GM12874 (cell line): ENCODE results near the gene CEP164.

ENCODE experiments used
- TF ChIP-seq, protein P1 (sequence below): IDR thresholded peaks from 2 replicates; pipeline ENCODE4 v1.5.1; 2011; ENCODE audit warnings: low read depth, mild to moderate bottlenecking, control low read depth, low read length, moderate library complexity; ENCODE audit not compliant: insufficient read depth

CEP164 gene

DNA sequence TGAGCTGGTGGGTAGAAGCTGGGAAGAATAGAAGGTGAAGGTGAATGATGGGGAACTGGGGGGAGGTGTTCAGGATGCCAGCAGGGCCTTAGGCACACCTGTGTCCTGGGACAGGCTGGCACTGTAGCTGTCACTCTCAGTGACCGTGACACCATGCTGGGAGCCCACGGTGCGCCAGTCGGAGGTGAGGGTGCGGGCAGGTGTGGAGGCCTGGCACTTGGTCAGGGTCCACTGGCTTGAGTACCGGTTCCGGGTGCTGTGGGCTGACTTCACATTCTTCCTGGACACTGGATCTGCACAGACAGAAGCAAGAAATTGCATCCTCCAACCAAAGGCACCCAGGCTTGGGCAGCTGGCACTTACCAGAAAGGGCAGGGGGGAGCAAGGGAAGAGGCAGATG, 103.8 kb downstream of the CEP164 start:
- TF ChIP-seq, protein P1, sequence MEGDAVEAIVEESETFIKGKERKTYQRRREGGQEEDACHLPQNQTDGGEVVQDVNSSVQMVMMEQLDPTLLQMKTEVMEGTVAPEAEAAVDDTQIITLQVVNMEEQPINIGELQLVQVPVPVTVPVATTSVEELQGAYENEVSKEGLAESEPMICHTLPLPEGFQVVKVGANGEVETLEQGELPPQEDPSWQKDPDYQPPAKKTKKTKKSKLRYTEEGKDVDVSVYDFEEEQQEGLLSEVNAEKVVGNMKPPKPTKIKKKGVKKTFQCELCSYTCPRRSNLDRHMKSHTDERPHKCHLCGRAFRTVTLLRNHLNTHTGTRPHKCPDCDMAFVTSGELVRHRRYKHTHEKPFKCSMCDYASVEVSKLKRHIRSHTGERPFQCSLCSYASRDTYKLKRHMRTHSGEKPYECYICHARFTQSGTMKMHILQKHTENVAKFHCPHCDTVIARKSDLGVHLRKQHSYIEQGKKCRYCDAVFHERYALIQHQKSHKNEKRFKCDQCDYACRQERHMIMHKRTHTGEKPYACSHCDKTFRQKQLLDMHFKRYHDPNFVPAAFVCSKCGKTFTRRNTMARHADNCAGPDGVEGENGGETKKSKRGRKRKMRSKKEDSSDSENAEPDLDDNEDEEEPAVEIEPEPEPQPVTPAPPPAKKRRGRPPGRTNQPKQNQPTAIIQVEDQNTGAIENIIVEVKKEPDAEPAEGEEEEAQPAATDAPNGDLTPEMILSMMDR: no peak

DNA sequence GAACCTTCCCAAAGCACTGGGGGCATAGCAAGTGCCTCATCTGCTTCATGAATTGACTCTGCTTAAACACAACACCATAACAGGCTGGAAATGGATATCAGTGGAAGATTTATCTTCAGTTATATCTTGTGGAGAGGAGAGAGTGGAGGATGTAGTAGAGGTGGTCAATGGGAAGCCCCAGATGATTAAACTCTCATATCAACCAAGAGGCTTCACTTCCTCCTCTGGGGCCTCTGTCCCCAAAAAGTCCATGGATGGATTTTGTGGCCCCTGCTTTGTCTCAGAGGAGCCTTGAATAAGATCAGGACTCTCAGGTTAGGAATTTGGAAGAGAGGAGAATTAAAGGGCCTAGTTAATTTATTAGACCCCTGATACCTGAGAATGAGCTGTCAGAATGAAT, 106.1 kb downstream of the CEP164 start:
- TF ChIP-seq, protein P1: no peak

DNA sequence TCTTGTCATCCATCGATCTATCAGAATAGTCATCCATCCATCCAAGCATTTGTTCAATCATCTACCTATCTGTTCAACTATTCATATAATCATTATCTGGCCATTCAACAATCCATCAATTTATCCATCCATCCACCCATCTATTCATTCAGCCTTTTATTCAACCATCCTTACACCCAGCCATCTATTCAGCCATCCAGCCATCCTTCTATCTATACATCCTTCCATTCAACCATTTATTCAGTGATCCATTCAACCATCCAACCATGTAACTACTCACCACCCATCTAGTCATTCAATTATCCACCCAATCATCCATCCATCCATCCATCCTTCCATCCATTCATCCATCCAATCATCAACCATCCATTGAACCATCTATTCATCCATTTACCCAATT, 106.8 kb downstream of the CEP164 start:
- TF ChIP-seq, protein P1: no peak

DNA sequence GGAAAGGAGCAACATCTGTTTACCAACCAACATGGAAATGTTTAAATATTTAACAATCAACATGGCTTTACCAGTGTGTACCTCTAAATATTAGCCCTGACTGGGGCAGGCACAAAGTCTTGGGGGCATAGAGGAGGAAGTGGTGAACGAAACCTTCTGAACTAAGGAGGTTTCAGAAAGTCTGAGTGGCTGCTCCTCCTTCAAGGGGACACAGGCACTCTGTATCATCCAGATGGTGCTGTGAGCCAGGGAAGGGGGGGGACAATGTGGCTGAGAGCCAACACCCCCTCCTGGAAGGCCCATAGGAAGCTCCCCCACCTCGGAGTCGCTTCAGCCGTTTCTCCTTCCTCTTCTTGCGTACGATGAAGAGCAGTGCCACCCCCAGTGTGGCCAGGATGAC, 107.7 kb downstream of the CEP164 start:
- TF ChIP-seq, protein P1: no peak

DNA sequence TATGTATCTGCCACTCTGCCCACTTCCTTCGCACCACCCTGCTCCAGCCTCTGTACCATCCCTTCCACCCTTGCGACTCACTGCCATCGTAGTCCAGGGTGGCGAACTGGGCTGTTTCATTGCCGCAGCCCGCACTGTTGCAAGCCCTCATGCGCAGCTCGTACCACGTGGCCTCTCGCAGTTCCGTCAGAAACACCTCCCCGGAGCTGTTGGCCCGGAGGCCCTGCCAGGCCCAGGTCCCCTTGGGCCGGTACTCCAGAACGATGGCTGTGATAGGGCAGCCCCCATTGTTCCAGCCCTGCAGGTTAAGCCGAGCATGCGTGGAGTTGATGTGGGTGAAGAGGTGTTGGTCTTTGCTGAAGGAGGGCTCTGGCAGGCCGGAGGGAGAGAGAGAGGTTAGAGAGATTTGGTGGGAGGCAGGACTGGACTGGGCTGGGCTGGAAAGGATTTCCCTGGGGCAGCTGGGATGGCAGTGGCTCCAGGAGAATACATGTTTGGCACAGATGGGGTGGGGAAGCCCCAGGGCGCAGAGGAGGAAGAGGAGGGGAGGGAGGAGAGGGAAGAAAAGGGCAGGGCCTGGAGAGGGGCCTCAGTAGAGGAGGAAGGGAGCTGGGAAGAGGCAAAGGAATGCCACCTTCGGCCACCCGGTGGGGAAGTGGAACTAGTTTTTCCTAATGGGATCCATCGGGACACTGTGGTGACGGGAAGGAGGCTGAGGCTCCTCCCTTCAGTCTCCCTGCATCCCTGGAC, 109.6 kb downstream of the CEP164 start:
- TF ChIP-seq, protein P1: no peak

DNA sequence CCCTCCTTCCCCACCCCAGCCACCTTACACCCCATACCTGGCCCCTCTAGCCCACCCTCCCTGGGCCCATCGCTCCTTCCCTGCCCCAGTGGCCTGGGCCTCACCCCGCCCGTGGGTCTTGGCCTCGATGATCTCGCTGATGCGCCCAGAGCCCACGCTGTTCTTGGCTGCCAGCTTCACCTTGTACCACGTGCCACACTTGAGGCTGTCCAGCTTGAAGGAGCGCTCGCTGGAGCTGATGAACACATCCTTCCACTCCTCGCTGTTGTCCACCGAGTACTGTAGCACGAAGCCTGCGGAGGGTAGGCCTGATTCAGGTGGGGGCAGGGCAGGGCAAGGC, 110.1 kb downstream of the CEP164 start:
- TF ChIP-seq, protein P1: no peak

DNA sequence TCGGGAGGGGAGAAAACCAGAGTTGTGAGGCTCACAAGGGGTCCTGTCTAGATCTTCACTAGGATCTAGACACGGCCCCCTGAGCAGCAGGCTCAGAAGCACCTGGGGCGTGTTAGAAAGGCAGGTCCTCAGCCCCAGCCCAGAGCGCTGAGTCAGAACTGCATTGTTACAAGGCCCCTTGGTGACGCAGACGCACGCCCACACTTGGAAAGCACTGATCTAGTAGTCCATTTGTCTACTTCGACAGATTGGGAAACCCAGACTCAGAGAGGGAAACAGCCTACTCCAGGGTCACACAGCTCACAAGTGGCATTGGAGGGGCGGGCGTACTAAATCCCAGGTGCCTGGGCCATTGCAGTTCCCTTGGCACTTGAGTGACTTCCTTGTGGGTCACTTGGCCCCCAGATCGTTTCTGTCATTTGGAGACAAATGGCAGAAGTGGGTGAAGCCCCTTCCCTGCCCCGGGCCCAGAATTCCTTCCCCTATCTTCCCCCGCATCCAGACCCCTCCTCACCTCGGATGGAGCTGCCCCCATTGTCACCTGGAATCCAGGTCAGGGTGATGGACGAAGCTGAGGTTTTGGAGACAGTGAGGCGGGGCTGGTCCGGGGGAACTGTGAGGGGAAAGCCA, 110.8 kb downstream of the CEP164 start:
- TF ChIP-seq, protein P1: no peak
